Ecto neural progenitor cell (in vitro differentiated cells): Measurements from ENCODE around the gene TMIGD3.
A peak's percentile ranks its signal among the peaks of the same experiment; 100 is the strongest.

Source experiments
- DNase-seq: peaks from one replicate; pipeline ENCODE4 v3.0.0-alpha.2; 2018; ENCODE audit warnings: low spot score

TMIGD3 gene

GRCh38 chr1:111474521-111474920 lies 28.9 kb downstream of the TMIGD3 start:
- no peak for DNase-seq

- no peak for DNase-seq
These were observed 29.3 kb downstream of the TMIGD3 start for GRCh38 chr1:111474106-111474505.

GRCh38 chr1:111471538-111471937 lies 31.9 kb downstream of the TMIGD3 start:
- DNase-seq, result no peak

GRCh38 chr1:111471012-111471411 lies 32.4 kb downstream of the TMIGD3 start:
- no peak for DNase-seq

- DNase-seq, result no peak
These were observed 32.8 kb downstream of the TMIGD3 start for GRCh38 chr1:111470596-111470995.

GRCh38 chr1:111469539-111469938 lies 33.9 kb downstream of the TMIGD3 start:
- no peak for DNase-seq

- no peak for DNase-seq
These were observed 34.7 kb downstream of the TMIGD3 start for GRCh38 chr1:111468717-111469100.

- DNase-seq, result no peak
These were observed 35.3 kb downstream of the TMIGD3 start for GRCh38 chr1:111467865-111468716.

GRCh38 chr1:111466480-111466879 lies 37.0 kb downstream of the TMIGD3 start:
- no peak for DNase-seq

GRCh38 chr1:111465754-111466153 lies 37.7 kb downstream of the TMIGD3 start:
- no peak for DNase-seq

GRCh38 chr1:111463029-111463683 lies 40.3 kb downstream of the TMIGD3 start:
- no peak for DNase-seq

- DNase-seq, result no peak
These were observed 40.9 kb downstream of the TMIGD3 start for GRCh38 chr1:111462370-111463028.

- no peak for DNase-seq
These were observed 41.7 kb downstream of the TMIGD3 start for GRCh38 chr1:111461765-111462164.

GRCh38 chr1:111455642-111456031 lies 47.8 kb downstream of the TMIGD3 start:
- DNase-seq, result no peak

- DNase-seq, result no peak
These were observed 48.4 kb downstream of the TMIGD3 start for GRCh38 chr1:111454859-111455641.

GRCh38 chr1:111453706-111454105 lies 49.7 kb downstream of the TMIGD3 start:
- no peak for DNase-seq

- no peak for DNase-seq
These were observed 50.9 kb downstream of the TMIGD3 start for GRCh38 chr1:111452581-111452980.

- DNase-seq, result no peak
These were observed 53.2 kb downstream of the TMIGD3 start for GRCh38 chr1:111450185-111450584.

GRCh38 chr1:111449703-111450017 lies 53.8 kb downstream of the TMIGD3 start:
- DNase-seq, result no peak

GRCh38 chr1:111448918-111449702 lies 54.3 kb downstream of the TMIGD3 start, which contains the start of the genes ATP5PB and WDR77:
Gene ATP5PB, plus strand, starts transcription at chr1:111449464. Its CDS starts 78 bp downstream, at chr1:111449542.
Gene WDR77, minus strand, starts transcription at chr1:111449256. Its CDS starts 87 bp downstream, at chr1:111449169.
- DNase-seq, result peak; percentile 93

GRCh38 chr1:111448482-111448917 lies 54.9 kb downstream of the TMIGD3 start:
- no peak for DNase-seq
